GM20000 (cell line): ENCODE results near the gene IL18.

Source experiments
- DNase-seq: peaks from one replicate; pipeline ENCODE4 v3.0.0; 2012; ENCODE audit warnings: low spot score
- CTCF ChIP-seq: IDR thresholded peaks from 2 replicates; pipeline ENCODE4 v1.5.1; 2012; ENCODE audit warnings: mild to moderate bottlenecking, control low read depth; ENCODE audit errors: extremely low read depth, missing control alignments

IL18 gene

GRCh38 chr11:112159098-112160065, 4.5 kb downstream of the IL18 start:
- TF ChIP-seq CTCF = no peak
- no peak for DNase-seq

- no peak for DNase-seq
- TF ChIP-seq CTCF = no peak
Observed at GRCh38 chr11:112156956-112157766, 6.7 kb downstream of the IL18 start.

- no peak for TF ChIP-seq CTCF
- DNase-seq = no peak
Observed at GRCh38 chr11:112156153-112156955, 7.5 kb downstream of the IL18 start.

GRCh38 chr11:112150517-112150916, 13.4 kb downstream of the IL18 start:
- no peak for TF ChIP-seq CTCF
- no peak for DNase-seq

- DNase-seq = no peak
- TF ChIP-seq CTCF = no peak
Observed at GRCh38 chr11:112143597-112143996, 20.3 kb downstream of the IL18 start.

GRCh38 chr11:112134473-112134872, 29.4 kb downstream of the IL18 start:
- no peak for TF ChIP-seq CTCF
- DNase-seq = no peak
